GM21360 (cell line): ENCODE data around the gene PRDM16.

Experiments
- ATAC-seq: cut with Tn5 transposase; IDR thresholded peaks from one replicate; pipeline ENCODE4 v1.9.1; 2021; ENCODE audit warnings: mild to moderate bottlenecking, moderate library complexity; ENCODE audit not compliant: unreplicated experiment

PRDM16 gene

DNA sequence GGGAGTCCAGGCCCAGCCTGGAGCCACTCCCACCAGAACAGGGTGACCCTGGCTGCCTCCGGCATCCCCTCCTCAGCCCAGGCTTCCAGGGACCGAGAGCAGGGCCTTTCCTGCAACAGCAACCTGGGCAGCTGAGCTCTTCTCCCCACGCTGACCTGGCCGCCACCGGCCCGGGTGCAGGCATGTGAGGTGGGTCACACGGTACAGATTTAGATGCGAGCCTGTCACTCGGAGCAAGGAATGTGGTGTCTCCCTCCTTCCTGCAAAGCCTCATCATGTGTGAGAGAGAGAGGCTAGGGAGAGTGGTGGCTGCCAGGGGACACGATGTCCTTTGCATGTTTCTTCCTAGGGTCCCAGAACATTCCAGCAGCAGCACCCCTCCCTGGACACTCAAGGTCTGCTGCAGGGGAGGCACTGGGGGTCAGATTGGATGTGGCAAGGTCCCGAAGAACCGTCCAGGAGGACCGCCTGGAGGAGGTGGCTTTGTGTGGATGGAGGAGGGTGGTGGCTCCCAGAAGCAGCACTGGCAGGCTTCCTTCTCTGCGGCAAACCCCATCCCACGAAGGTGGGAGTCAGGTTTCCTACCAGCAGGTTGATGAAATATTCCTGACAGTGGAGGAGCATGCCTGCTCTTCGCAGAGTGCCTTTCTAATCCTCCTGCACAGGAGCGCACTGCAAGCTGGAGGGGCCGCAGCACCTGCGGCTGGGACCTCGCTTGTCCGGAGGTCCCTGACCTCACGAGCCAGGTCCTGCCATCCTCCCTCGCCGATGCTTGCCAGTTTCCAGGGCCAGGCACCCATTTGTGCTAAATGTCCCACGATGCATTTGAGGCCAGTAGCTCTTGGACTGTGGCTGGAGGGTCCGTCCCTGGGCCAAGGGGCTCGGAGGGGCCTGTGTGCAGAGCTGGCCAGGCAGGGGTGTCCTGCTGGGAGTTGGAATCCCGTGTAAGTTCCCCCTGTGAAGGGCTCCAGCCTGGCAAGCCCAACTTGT, 68.4 kb downstream of the PRDM16 start:
- ATAC-seq = no peak

DNA sequence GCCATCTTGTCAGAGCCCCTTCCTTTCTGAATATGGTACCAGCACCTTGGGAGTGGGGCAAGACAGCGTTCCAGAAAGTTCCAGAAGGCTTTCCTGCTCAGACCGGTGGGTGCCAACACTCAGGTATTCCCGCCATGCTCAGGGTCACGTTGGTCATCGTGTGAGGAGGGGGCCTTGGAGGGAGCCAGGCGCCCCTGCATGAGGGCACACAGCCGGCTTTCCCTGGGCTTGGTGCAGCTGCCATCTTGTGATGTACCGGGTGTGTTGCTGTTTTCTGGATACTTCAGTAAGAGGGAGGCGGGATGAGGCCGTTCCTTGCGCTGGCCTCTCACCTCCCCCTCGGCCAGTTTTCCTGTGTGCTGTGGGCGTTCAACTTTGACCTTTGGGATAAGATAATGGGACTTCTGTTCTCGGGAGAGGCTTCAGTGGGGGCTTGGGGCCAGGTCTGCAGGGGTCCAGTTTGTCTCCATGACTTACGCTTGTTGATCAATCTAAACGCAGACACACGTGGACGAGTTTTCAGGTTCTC, 69.7 kb downstream of the PRDM16 start:
- no peak for ATAC-seq

DNA sequence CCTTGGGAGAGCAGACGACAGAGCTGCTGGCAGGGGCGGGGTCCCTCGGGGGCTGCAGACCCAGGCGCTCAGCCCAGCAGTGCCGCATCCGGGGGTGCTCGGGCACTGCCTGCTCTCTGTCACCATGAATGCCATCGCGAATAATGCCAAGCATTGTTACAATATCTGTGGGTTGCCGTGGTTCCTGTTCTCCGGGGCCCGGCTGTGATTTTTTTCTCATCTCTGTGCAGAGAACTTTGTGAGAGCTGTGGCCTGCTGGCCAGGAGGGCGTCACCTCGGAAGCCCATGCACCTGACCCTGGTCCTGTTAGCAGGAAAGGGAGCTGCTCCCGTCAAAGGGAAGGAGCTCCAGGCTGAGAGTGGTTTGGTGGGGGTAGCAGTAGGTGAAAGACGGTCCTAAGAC, 70.4 kb downstream of the PRDM16 start:
- ATAC-seq = no peak

DNA sequence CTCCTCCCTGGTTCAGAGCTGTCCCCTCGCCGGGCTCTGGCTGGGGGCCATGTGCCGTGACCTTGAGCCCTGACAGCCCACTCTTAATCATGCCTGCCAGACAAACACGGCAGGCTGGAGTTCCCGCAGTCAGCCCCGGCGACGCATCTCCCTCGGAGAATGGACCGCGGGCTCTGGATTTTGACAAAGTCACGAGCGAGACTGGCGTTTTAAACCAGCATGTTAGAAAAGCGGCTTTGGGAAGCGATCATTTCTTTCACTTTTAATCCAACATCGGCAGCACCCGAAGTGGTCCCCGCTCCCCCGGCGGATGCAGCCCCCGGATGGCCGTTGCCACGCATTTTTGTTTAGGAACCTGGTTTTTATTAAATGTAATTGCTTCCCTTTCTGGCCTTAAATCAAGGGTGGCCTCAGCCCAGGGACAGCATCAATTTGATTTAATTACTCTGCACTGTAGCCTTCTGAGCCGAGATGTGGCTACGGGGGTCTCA, 70.9 kb downstream of the PRDM16 start:
- no peak for ATAC-seq

DNA sequence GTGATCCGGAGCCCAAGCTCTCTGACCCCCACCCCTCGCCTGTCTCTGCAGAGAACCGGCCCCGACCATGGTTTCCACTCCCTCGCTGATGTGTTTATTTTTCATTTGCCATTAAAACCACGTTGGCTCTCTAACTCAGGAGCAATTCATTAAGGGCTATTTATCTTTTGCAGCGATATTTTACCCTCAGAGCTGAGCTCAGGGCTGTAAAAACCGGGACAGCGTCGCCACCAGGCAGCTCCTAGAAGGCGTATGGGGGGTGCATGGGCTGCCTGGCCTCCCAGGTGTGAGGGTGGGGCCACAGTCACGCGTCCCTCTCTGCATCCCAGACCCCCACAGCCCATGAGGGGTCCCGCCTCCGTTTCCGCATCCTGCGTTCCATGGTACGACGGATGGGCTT, 71.4 kb downstream of the PRDM16 start:
- ATAC-seq = no peak

DNA sequence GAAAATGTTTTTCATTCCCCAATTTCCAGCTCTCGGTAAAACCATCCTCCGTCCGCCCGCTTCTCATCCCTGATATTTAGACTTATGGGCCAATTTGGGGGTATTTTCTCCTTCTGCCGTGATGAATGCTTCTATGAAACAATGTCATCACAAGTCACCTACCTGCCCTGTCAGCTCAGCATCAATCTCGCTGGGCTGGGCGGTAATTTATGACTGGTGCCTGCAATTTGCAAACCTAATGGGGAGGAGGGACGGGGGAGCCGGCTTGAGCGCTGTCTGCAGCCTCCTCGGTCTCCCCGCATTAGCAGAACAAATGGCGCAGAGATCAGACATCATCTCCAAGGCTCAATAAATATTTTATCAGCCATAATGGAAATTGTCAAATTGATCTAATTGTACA, 72.1 kb downstream of the PRDM16 start:
- no peak for ATAC-seq

DNA sequence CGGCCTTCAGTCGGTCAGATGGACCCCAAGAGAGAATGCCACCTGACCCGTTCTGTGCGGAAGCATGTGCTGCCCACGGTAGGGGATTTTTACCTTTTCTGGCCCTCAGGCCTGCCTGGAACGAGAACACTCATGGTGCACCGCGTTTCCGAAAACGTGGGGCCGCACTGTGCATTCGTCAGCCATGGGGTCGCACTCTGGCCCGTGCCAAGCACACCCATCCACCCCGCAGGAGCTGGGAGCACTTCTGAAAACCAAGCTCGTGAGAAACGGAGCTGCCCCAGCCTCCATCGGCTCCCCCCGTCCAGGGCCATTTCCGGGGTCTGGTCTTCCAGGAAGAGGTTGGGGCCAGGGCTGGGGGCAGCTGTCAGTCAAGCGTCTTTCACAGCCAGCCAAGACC, 72.8 kb downstream of the PRDM16 start:
- no peak for ATAC-seq

DNA sequence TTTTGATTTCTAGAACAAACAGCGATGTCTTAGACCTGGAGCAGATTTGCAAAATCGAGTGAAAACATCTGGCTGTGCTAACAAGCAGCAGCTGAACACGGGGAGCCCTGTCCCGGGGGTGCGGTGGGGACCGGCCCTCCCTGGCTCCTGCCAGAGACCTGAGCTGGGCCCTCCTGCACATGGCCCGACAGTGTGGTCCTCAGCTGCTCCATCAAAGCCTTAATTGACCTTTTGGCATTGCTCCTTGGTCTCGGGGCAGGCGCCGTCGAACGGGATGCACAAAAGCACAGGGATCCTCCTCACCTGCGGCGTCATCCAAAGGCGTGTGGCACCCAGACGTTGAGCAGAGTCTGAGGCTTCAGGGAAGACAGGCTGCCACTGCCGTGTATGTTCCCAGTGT, 73.2 kb downstream of the PRDM16 start:
- no peak for ATAC-seq

DNA sequence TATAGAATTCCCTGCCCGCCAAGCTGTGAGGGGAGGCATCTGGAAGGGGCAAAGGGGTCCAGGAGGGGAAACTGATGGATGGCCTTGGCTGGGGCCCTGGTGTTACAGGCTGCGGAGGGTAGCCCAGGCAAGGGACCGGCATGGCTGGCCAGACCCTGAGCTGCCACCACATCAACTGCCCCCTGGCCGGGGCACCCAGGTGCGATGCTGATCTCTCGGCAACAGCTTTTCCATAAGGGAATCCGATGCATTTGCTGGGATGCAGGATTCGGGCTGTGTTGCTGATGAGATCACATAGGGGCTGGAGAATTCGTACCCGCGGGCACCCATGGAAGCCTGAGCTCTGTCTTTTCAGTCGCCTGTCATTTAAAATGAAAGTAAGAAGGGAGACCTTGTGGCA, 73.7 kb downstream of the PRDM16 start:
- ATAC-seq = no peak

DNA sequence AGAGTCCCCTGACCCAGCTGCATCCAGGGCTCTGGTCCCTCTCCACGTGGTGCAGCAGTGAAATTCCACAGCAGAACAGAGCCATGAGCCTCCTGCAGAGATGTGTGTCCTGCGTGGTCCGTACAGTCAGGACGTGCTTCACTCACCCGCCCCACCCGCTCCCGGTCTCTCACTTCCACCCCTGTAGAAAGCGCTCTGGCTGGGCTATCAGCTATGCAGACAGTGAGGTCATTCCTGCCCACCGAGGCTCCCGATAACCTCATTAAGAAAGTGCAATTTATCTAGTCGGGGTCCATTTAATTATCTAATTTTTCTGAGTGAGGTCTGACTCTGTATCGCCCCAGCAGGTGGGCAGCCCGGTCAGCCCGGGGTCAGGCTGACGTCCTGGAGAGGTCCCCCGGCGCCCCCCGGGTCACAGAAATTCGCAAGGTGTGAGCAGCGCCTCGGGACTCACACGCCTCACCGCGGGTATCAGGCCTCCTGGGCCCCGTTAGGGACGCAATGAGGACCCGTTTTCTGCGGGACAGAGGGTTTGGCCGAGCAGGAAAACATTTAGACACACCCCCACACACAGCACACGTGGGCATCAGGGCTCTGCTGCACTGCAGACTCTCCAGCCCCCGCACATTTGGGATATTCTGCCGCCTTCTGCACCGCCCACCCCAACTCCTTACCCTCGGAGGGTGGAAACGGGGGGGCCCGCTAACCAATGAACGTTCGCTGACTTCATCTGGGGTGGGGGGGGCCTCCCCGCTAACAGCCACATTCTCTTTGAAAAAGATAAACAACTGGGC, 76.7 kb downstream of the PRDM16 start:
- no peak for ATAC-seq

DNA sequence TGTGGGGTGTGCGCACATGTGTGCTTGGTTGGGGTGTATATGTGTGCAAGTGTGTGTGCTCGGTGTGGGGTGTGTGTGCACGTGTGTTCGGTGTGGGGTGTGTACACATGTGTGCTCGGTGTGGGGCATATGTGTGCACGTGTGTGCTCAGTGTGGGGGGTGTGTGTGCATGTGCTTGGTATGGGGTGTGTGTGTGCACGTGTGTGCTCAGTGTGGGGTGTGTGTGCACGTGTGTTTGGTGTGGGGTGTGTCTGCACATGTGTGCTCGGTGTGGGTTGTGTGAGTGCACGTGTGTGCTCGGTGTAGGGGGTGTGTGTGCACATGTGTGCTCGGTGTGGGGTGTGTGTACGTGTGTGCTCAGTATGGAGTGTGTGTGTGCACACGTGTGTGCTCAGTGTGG, 77.5 kb downstream of the PRDM16 start:
- ATAC-seq = no peak

DNA sequence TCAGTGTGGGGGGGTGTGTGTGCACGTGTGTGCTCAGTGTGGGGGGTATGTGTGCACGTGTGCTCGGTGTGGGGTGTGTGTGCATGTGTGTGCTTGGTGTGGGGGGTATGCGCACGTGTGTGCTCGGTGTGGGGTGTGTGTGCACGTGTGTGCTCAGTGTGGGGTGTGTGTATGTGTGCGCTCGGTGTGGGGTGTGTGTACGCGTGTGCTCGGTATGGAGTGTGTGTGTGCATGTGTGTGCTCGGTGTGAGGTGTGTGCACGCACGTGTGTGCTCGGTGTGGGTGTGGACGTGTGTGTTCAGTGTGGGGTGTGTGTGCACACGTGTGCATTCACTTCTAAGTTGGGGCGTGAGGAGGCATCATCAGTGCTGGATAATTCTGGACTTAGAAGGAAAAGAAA, 77.9 kb downstream of the PRDM16 start:
- ATAC-seq = no peak

DNA sequence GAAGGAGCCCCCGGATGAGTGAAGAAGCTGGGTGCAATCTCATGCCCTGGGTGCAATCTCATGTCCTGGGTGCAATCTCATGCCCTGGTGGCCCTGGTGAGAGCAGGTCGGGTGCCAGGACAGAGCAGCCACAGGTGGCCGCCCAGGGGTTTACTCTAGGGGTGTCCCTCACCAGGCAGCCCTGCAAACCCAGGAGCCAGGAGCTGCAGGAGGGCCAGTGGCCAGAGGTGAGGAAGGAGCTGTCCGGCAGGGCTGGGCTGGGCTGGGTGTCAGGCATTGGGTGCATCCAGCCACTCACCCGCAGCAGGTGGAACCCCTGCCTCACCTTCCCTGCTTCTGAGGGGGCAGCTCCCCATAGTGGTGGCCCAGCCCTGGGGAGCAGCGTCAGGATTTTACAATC, 79.2 kb downstream of the PRDM16 start:
- no peak for ATAC-seq

DNA sequence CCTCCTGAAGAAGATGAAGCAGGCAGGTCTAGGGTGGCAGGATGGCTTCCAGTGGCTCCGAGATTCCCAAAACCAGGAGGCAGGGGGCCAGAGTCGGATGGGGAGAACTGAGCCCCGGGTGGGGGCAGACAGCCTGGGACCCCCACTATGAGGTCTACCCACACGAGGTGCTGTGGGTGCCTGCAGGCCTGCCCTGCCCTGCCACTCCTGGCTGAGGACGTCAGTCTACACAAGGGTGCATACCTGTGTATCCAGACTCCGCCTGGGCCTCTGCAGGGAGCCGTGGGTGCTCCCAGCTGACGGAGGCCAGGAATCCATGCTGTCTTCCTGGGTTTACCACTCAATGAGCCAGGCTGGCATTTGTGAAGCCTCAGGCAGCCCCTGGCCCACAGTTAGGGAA, 80.3 kb downstream of the PRDM16 start:
- ATAC-seq = no peak

DNA sequence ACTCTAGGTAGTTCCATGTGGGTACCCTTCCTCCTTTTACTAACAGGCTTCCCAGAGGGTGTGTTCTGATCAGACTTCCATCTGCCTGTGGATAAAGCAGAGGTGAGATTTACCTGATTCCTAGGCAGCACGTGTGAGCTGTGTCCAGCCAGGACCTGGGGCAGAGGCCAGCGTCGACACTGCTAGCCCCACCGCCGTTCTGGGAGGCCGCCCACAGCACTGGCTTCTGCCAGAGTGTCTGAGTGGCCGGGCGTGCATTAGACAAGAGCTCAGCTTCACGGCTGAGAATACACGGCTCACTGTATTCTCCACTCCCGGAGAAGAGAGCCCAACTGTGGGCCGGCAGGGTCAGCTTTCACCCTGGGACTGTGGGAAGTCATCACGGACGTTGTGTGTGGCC, 82.5 kb downstream of the PRDM16 start:
- ATAC-seq = no peak

DNA sequence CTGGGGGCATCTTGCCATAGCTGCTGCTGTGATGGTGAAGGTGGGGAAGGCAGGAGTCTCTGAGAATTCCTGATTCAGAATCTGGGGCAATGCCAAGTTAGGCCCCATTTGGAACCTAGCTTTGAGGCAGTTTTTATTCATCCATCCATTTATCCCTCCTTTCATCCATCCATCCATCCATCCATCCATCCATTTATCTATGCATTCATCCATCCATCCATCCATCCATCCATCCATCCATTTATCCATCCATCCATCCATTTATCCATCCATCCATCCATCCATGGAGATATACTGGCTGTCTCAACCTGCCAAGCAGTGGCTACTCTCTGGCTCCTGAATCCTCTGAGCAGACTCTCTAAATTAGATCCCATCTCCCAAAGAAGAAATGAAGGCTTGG, 83.1 kb downstream of the PRDM16 start:
- no peak for ATAC-seq

DNA sequence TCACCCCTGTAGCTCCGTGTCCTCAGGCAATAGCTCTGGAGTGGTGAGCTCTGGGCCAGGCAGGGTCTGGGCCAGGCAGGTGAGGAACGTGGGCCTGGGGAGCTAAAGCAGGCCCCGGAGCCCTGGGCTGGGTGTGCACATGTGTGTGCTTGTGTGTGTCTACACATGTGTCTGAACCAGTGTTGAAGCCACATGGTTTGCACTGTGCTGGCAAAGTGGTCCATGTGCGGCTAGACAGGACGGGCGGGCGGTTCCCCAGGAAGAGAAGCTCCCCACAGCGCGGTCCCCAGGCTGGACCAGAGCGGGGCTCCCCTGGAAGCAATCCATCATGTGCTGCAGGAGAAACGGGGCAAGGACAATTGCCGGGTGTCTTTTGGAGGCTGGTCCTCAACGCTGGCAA, 84.2 kb downstream of the PRDM16 start:
- no peak for ATAC-seq

DNA sequence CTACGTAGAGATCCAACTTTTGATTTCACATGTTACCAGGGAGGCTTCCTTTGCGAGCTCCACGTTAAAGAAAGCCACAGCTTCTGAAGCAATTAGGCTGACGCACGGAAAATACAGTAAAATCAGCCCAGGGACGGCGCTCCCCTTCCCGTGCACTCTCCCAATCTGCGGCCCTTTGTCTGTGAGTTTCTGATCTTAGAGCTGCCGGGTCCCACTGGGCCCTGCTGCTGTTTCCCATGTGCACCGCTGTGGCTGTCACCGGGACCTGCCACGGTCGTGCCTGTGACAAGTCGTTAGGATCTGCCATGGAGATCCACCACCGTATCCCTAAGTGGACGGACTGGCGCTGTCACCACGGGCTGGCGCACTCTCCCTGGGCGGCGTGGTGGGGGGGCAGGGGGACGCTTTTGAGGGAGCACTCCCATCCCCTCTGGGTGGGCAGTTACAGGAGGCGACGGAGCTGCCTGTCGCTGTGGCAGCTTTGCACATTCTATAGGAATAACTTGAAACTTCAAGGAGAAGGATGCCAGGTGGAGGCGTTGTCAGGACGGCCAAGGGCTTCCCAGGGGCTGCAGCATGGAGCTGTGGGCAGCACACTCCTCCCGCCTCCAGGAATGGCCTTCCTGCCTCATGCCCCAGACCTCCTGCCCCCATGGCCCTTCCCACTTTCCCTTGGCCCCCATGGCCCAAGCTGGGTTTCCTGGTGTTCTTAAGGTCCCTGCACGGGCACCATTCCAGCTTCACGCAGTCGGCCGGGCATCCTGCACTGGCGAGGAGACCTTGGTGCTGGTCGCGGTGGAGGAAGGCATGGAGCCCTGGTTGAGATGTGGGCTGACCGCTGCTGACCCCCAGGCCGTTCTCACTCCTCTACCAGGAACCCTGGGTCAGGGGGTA, 85.1 kb downstream of the PRDM16 start:
- no peak for ATAC-seq

DNA sequence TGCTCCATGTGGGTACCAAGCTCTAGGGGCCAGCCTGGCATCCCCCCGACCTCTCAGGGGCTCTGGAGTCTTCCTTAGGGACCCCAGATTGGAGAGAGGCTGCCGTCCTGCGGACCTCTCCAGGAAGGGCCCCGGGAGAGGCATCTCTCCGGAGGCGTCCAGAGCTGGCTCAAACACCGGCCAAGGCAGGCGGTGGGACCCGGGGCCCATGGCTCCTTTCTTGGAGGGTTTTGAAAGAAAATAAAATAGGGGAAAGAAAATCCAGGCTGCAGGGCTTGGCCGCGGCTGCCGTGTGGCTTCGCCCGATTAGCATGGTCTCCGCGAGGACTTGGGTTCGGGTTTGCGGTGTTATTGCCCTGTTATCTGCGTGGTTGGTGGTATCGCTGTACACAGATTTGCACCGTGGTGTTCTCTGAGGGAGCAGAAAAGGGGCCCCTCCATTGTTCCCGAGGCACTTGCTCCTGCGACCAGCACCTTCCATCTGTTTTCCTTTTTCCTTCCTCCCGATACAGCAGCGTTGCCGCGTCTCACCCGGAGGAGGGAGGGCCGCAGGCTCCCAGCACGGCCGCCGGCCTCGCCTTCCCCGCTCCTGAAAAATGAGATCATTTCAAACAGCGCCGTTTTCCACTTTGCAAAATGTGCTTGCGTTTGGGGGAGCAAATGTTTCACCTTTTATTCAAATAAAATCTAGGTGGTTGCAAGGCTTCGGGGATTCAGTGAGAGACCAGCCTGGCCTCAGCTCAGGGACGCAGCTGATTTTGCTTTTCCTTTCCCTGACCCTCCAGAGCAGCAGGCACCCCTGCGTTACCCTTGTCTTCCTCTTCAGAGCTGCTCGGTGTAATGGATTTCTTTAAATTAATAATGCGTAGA, 86.3 kb downstream of the PRDM16 start:
- no peak for ATAC-seq

DNA sequence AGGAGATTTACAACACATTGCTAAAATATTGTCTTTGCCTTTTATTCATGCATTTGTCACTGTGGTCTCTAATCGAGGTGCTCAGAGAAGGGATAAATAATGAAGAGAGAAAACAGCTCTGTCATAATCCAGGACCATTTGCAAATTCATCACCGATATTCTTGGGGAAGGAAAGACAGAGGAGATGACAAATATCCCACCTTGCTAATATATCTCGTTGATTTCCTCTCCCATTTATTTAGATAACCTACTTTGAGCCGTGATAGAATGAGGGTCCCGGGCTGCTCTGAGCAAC, 86.9 kb downstream of the PRDM16 start:
- no peak for ATAC-seq
